IMR-90 (cell line): ENCODE results near the gene LECT2.

Experiments
- BHLHE40 ChIP-seq: fragments of 150-350 bp; IDR thresholded peaks from 2 replicates; pipeline ENCODE4 v1.6.1; 2016; ENCODE audit warnings: mild to moderate bottlenecking, low read depth, low read length
- CEBPB ChIP-seq: IDR thresholded peaks from 2 replicates; pipeline ENCODE4 v1.6.1; 2012; ENCODE audit warnings: low read depth, low read length, improper control_type of control experiment
- FOS ChIP-seq: fragments of 150-350 bp; IDR thresholded peaks from 2 replicates; pipeline ENCODE4 v1.6.1; 2016; ENCODE audit warnings: low read depth, low read length
- MAFK ChIP-seq: IDR thresholded peaks from 2 replicates; pipeline ENCODE4 v1.6.1; 2012; ENCODE audit warnings: low read depth, low read length, improper control_type of control experiment
- MXI1 ChIP-seq: IDR thresholded peaks from 2 replicates; pipeline ENCODE4 v1.6.1; 2012; ENCODE audit warnings: low read depth, mild to moderate bottlenecking, low read length, moderate library complexity, borderline replicate concordance
- POLR2A ChIP-seq: IDR thresholded peaks from 2 replicates; pipeline ENCODE4 v1.6.1; 2012; ENCODE audit warnings: mild to moderate bottlenecking, low read depth, low read length
- RAD21 ChIP-seq: IDR thresholded peaks from 2 replicates; pipeline ENCODE4 v1.6.1; 2012; ENCODE audit warnings: low read length, improper control_type of control experiment
- RCOR1 ChIP-seq: IDR thresholded peaks from 2 replicates; pipeline ENCODE4 v1.6.1; 2012; ENCODE audit warnings: mild to moderate bottlenecking, low read length, improper control_type of control experiment; ENCODE audit not compliant: insufficient replicate concordance
- RFX5 ChIP-seq: IDR thresholded peaks from 2 replicates; pipeline ENCODE4 v1.8.0; 2012; ENCODE audit warnings: low read depth, mild to moderate bottlenecking, low read length, moderate library complexity
- SMC3 ChIP-seq: fragments of 150-350 bp; IDR thresholded peaks from 2 replicates; pipeline ENCODE4 v1.6.1; 2016; ENCODE audit warnings: low read depth, mild to moderate bottlenecking, antibody characterized with exemption, low read length, moderate library complexity
- TF ChIP-seq, protein P1 (sequence below): conservative IDR thresholded peaks from 2 replicates; pipeline ENCODE4 v1.5.1; 2012; ENCODE audit warnings: mild to moderate bottlenecking, low read depth, low read length, improper control_type of control experiment
- TF ChIP-seq, protein P2 (sequence below): fragments of 150-350 bp; IDR thresholded peaks from 2 replicates; pipeline ENCODE4 v1.6.1; 2017; ENCODE audit warnings: mild to moderate bottlenecking, antibody characterized with exemption, low read length, low read depth
- TF ChIP-seq, protein P3 (sequence below): fragments of 150-350 bp; IDR thresholded peaks from 2 replicates; pipeline ENCODE4 v1.6.1; 2016; ENCODE audit warnings: low read depth, mild to moderate bottlenecking, low read length, moderate library complexity, borderline replicate concordance

DNA sequence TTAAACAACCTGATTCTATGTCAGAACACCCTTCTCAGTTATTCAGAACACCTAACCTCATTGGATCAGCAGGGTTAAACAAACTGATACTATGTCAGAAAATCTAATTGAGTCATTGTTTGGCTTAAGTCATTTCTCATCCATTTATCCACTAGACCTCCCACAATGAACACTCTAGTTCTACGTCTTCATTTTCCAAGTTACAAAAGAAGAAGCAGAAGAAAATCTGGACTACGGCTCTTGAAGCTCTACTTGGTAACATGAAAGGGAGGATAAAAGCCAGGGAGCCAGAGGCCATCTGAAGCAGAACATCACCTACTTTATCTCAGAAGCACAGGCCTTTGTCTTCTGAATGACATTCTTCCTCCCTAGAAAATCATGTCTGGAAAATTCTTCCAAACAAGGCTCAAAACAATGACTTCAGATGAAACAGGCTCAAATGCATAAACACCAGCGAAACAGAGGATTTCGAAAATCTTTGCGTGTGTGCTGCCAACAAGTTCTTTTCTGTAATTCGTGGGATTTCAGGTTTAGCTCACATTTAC is 38.6 kb upstream of the LECT2 start:
- TF ChIP-seq SMC3: no peak
- TF ChIP-seq POLR2A: no peak; the same call in 1 of the 2 replicates
- TF ChIP-seq, protein P1, sequence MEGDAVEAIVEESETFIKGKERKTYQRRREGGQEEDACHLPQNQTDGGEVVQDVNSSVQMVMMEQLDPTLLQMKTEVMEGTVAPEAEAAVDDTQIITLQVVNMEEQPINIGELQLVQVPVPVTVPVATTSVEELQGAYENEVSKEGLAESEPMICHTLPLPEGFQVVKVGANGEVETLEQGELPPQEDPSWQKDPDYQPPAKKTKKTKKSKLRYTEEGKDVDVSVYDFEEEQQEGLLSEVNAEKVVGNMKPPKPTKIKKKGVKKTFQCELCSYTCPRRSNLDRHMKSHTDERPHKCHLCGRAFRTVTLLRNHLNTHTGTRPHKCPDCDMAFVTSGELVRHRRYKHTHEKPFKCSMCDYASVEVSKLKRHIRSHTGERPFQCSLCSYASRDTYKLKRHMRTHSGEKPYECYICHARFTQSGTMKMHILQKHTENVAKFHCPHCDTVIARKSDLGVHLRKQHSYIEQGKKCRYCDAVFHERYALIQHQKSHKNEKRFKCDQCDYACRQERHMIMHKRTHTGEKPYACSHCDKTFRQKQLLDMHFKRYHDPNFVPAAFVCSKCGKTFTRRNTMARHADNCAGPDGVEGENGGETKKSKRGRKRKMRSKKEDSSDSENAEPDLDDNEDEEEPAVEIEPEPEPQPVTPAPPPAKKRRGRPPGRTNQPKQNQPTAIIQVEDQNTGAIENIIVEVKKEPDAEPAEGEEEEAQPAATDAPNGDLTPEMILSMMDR: no peak
- no peak for TF ChIP-seq FOS
- TF ChIP-seq, protein P2, sequence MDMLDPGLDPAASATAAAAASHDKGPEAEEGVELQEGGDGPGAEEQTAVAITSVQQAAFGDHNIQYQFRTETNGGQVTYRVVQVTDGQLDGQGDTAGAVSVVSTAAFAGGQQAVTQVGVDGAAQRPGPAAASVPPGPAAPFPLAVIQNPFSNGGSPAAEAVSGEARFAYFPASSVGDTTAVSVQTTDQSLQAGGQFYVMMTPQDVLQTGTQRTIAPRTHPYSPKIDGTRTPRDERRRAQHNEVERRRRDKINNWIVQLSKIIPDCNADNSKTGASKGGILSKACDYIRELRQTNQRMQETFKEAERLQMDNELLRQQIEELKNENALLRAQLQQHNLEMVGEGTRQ: no peak
- no peak for TF ChIP-seq RAD21
- no peak for TF ChIP-seq MAFK
- no peak for TF ChIP-seq RFX5
- TF ChIP-seq, protein P3, sequence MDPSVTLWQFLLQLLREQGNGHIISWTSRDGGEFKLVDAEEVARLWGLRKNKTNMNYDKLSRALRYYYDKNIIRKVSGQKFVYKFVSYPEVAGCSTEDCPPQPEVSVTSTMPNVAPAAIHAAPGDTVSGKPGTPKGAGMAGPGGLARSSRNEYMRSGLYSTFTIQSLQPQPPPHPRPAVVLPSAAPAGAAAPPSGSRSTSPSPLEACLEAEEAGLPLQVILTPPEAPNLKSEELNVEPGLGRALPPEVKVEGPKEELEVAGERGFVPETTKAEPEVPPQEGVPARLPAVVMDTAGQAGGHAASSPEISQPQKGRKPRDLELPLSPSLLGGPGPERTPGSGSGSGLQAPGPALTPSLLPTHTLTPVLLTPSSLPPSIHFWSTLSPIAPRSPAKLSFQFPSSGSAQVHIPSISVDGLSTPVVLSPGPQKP: no peak
- no peak for TF ChIP-seq RCOR1
- no peak for TF ChIP-seq CEBPB
- TF ChIP-seq MXI1: no peak
- TF ChIP-seq BHLHE40: no peak
